Measurements from ENCODE around the gene TBL3.
"Not testable (repeated sequence)": the region's sequence is repeated elsewhere in the genome, so short reads cannot be mapped to it uniquely, and the experiment has no call there.

DNA sequence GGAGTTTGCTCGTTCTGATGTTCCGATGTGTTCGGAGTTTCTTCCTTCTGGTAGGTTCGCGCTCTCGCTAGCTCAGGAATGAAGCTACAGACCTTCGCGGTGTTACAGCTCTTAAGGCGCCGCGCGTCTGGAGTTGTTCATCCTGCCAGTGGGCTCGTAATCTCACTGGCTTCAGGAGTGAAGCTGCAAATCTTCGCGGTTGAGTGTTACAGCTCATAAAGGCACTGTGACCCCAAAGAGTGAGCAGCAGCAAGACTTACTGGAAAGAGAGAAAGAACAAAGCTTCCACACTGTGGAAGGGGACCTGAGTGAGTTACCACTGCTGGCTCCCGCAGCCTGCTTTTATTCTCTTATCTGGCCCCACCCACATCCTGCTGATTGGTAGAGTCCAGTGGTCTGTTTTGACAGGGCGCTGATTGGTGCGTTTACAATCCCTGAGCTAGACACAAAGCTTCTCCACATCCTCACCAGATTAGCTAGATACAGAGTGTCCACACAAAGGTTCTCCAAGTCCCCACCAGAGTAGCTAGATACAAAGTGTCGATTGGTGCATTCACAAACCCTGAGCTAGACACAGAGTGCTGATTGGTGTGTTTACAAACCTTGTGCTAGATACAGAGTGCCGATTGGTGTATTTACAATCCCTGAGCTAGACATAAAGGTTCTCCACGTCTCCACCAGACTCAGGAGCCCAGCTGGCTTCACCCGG, 14.3 kb upstream of the TBL3 start:
- TF ChIP-seq CTCF (IDR thresholded peaks at IDR 0.05; ENCODE audit: low read length); EZH2phosphoT487 (IDR thresholded peaks at IDR 0.05; ENCODE audit: low read length); EZH2 (optimal IDR thresholded peaks at IDR 0.05; ENCODE audit: low read depth, low read length): not testable (repeated sequence)

Data from MM.1S (cell line).